HEK293 (cell line): ENCODE measurements around the gene MRPS27.

Experiments
- AEBP2 ChIP-seq: fragments of 450-650 bp; formaldehyde crosslinking; IDR thresholded peaks from 2 replicates; pipeline ENCODE4 v1.5.1; 2016; ENCODE audit warnings: missing biosample characterization, missing genetic modification characterization, borderline replicate concordance
- KLF17 ChIP-seq: fragments of 450-650 bp; formaldehyde crosslinking; IDR thresholded peaks from 2 replicates; pipeline ENCODE4 v1.5.1; 2016; ENCODE audit warnings: missing biosample characterization, missing genetic modification characterization
- PATZ1 ChIP-seq: fragments of 450-650 bp; formaldehyde crosslinking; IDR thresholded peaks from 2 replicates; pipeline ENCODE4 v1.5.1; 2016; ENCODE audit warnings: missing biosample characterization, missing genetic modification characterization
- WT1 ChIP-seq: fragments of 450-650 bp; formaldehyde crosslinking; IDR thresholded peaks from 2 replicates; pipeline ENCODE4 v1.5.1; 2016; ENCODE audit warnings: missing biosample characterization, missing genetic modification characterization
- ZEB2 ChIP-seq: fragments of 450-650 bp; formaldehyde crosslinking; IDR thresholded peaks from 2 replicates; pipeline ENCODE4 v1.5.1; 2016; ENCODE audit warnings: missing biosample characterization, missing genetic modification characterization
- ZNF157 ChIP-seq: fragments of 450-650 bp; formaldehyde crosslinking; IDR thresholded peaks from 2 replicates; pipeline ENCODE4 v1.5.1; 2016; ENCODE audit warnings: missing biosample characterization, missing genetic modification characterization
- ZNF184 ChIP-seq: fragments of 450-650 bp; IDR thresholded peaks from 2 replicates; pipeline ENCODE4 v1.5.1; 2018; ENCODE audit warnings: missing biosample characterization, mild to moderate bottlenecking, missing genetic modification characterization
- ZNF214 ChIP-seq: fragments of 450-650 bp; formaldehyde crosslinking; IDR thresholded peaks from 2 replicates; pipeline ENCODE4 v1.5.1; 2017; ENCODE audit warnings: missing biosample characterization, mild to moderate bottlenecking, missing genetic modification characterization, borderline replicate concordance
- ZNF221 ChIP-seq: fragments of 450-650 bp; formaldehyde crosslinking; IDR thresholded peaks from 2 replicates; pipeline ENCODE4 v1.5.1; 2017; ENCODE audit warnings: missing biosample characterization, missing genetic modification characterization, borderline replicate concordance
- ZNF239 ChIP-seq: fragments of 450-650 bp; formaldehyde crosslinking; IDR thresholded peaks from 2 replicates; pipeline ENCODE4 v1.5.1; 2016; ENCODE audit warnings: missing biosample characterization, missing genetic modification characterization
- ZNF280D ChIP-seq: fragments of 450-650 bp; formaldehyde crosslinking; IDR thresholded peaks from 2 replicates; pipeline ENCODE4 v1.5.1; 2016; ENCODE audit warnings: missing biosample characterization, missing genetic modification characterization
- ZNF518A ChIP-seq: fragments of 450-650 bp; formaldehyde crosslinking; conservative IDR thresholded peaks from 2 replicates; pipeline ENCODE4 v1.5.1; 2016; ENCODE audit warnings: low read depth, missing biosample characterization, missing genetic modification characterization
- ZNF549 ChIP-seq: fragments of 450-650 bp; IDR thresholded peaks from 2 replicates; pipeline ENCODE4 v1.5.1; 2018; ENCODE audit warnings: missing biosample characterization, missing genetic modification characterization, mild to moderate bottlenecking, inconsistent platforms, moderate library complexity
- ZNF561 ChIP-seq: fragments of 450-650 bp; IDR thresholded peaks from 2 replicates; pipeline ENCODE4 v1.5.1; 2018; ENCODE audit warnings: missing biosample characterization, missing genetic modification characterization, borderline replicate concordance
- ZNF610 ChIP-seq: fragments of 450-650 bp; formaldehyde crosslinking; IDR thresholded peaks from 2 replicates; pipeline ENCODE4 v1.5.1; 2016; ENCODE audit warnings: missing biosample characterization, missing genetic modification characterization, borderline replicate concordance
- ZNF623 ChIP-seq: fragments of 450-650 bp; formaldehyde crosslinking; IDR thresholded peaks from 2 replicates; pipeline ENCODE4 v1.5.1; 2016; ENCODE audit warnings: missing biosample characterization, missing genetic modification characterization
- ZNF639 ChIP-seq: fragments of 450-650 bp; formaldehyde crosslinking; IDR thresholded peaks from 2 replicates; pipeline ENCODE4 v1.5.1; 2016; ENCODE audit warnings: missing biosample characterization, missing genetic modification characterization
- ZNF660 ChIP-seq: fragments of 450-650 bp; IDR thresholded peaks from 2 replicates; pipeline ENCODE4 v1.5.1; 2018; ENCODE audit warnings: missing biosample characterization, mild to moderate bottlenecking, missing genetic modification characterization
- ZNF677 ChIP-seq: fragments of 450-650 bp; IDR thresholded peaks from 2 replicates; pipeline ENCODE4 v1.5.0; 2018; ENCODE audit warnings: missing biosample characterization, mild to moderate bottlenecking, missing genetic modification characterization, moderate library complexity
- ZSCAN16 ChIP-seq: fragments of 450-650 bp; formaldehyde crosslinking; IDR thresholded peaks from 2 replicates; pipeline ENCODE4 v1.5.1; 2016; ENCODE audit warnings: missing biosample characterization, missing genetic modification characterization
- ZSCAN4 ChIP-seq: fragments of 450-650 bp; formaldehyde crosslinking; IDR thresholded peaks from 2 replicates; pipeline ENCODE4 v1.5.1; 2017; ENCODE audit warnings: missing biosample characterization, missing genetic modification characterization
- ZSCAN5A ChIP-seq: fragments of 450-650 bp; formaldehyde crosslinking; IDR thresholded peaks from 2 replicates; pipeline ENCODE4 v1.5.1; 2016; ENCODE audit warnings: missing biosample characterization, missing genetic modification characterization

The MRPS27 gene

GRCh38 chr5:72246954-72247442 lies 73.0 kb downstream of the MRPS27 start (continued):
- TF ChIP-seq ZNF677 (tag by site-specific recombination) = no peak
- TF ChIP-seq ZNF561 (tag by site-specific recombination) = peak; percentile 83
- no peak for TF ChIP-seq ZSCAN16 (tag by site-specific recombination)
- no peak for TF ChIP-seq AEBP2 (tag by site-specific recombination)
- TF ChIP-seq ZNF280D (tag by site-specific recombination) = no peak
- peak; percentile 94 for TF ChIP-seq ZEB2
- no peak for TF ChIP-seq ZNF239 (tag by site-specific recombination)
- peak; percentile 98 for TF ChIP-seq WT1
- TF ChIP-seq ZNF157 (tag by site-specific recombination) = no peak
- TF ChIP-seq ZNF518A (tag by site-specific recombination) = 0 out of 2 replicates have a peak, but pooled peaks have one; percentile 11
- TF ChIP-seq ZNF639 (tag by site-specific recombination) = peak; percentile 88
- peak; percentile 75; the same call in 1 of the 2 replicates for TF ChIP-seq ZNF610 (tag by site-specific recombination)
- no peak for TF ChIP-seq ZNF623 (tag by site-specific recombination)
- no peak for TF ChIP-seq ZSCAN4 (tag by site-specific recombination)
- TF ChIP-seq ZNF221 (tag by site-specific recombination) = no peak
- 0 out of 2 replicates have a peak, but pooled peaks have one; percentile 33 for TF ChIP-seq ZNF549 (tag by site-specific recombination)
- no peak for TF ChIP-seq ZNF214
- TF ChIP-seq ZNF660 (tag by site-specific recombination) = peak; percentile 50
- peak; percentile 55; the same call in 1 of the 2 replicates for TF ChIP-seq PATZ1
- no peak for TF ChIP-seq ZSCAN5A (tag by site-specific recombination)
- no peak for TF ChIP-seq KLF17 (tag by site-specific recombination)
- TF ChIP-seq ZNF184 (tag by site-specific recombination) = peak; percentile 56; the same call in 1 of the 2 replicates
